GM19351 (cell line): ENCODE results near the gene KCNK6.

Experiments used
- ATAC-seq: cut with Tn5 transposase; IDR thresholded peaks from one replicate; pipeline ENCODE4 v1.9.1; 2021; ENCODE audit warnings: mild to moderate bottlenecking, moderate library complexity; ENCODE audit not compliant: unreplicated experiment

The KCNK6 gene

GRCh38 chr19:38294090-38294489, 25.6 kb upstream of the KCNK6 start:
- no peak for ATAC-seq

GRCh38 chr19:38298821-38299680, 20.6 kb upstream of the KCNK6 start:
- ATAC-seq, result no peak

GRCh38 chr19:38303517-38304351, 15.9 kb upstream of the KCNK6 start, which contains the start of gene C19orf33:
TSS of gene C19orf33 (plus strand) at chr19:38304251. CDS start at chr19:38304262, 11 bp downstream.
- ATAC-seq, result no peak

GRCh38 chr19:38304352-38304865, 15.2 kb upstream of the KCNK6 start:
- ATAC-seq, result no peak

- no peak for ATAC-seq
Observed at GRCh38 chr19:38304866-38305429, 14.7 kb upstream of the KCNK6 start.

- no peak for ATAC-seq
Observed at GRCh38 chr19:38306236-38306635, 13.4 kb upstream of the KCNK6 start.

GRCh38 chr19:38307076-38307475, 12.6 kb upstream of the KCNK6 start:
- ATAC-seq, result no peak

- ATAC-seq, result no peak
Observed at GRCh38 chr19:38307597-38307996, 12.0 kb upstream of the KCNK6 start.

- no peak for ATAC-seq
Observed at GRCh38 chr19:38308006-38308766, 11.5 kb upstream of the KCNK6 start.

GRCh38 chr19:38308926-38309614, 10.6 kb upstream of the KCNK6 start:
- ATAC-seq, result no peak

- no peak for ATAC-seq
Observed at GRCh38 chr19:38309615-38310278, 9.9 kb upstream of the KCNK6 start.

GRCh38 chr19:38310279-38310670, 9.4 kb upstream of the KCNK6 start:
- no peak for ATAC-seq

GRCh38 chr19:38310986-38311385, 8.7 kb upstream of the KCNK6 start:
- ATAC-seq, result no peak

GRCh38 chr19:38315657-38316476, 3.8 kb upstream of the KCNK6 start, which contains the start of gene YIF1B:
TSS of gene YIF1B (minus strand) at chr19:38315947. CDS start at chr19:38315917, 30 bp downstream.
- peak; percentile 86 for ATAC-seq

GRCh38 chr19:38316477-38317067, 3.1 kb upstream of the KCNK6 start:
- no peak for ATAC-seq

GRCh38 chr19:38317104-38317612, 2.5 kb upstream of the KCNK6 start:
- no peak for ATAC-seq

GRCh38 chr19:38318660-38319059, 985 bp upstream of the KCNK6 start:
- no peak for ATAC-seq

GRCh38 chr19:38320969-38321339, 1.3 kb downstream of the KCNK6 start:
- ATAC-seq, result no peak
